ENCODE results near the gene DEK. TPM values are rescaled to one million over a fixed set of nuclear protein-coding genes. Genes with fewer than 3 reads are reported as not detected.

DEK gene
- total and polyA plus RNA-seq, 2 of the 13 experiments (the other 11 are each of a cell fraction or from before 2014, with no cell fraction given) = 53.2 to 276 TPM

- no peak for TF ChIP-seq GPBP1L1 (CRISPR knock-in tag; IDR thresholded peaks at IDR 0.05)
- TF ChIP-seq ZSCAN22 (CRISPR knock-in tag; IDR thresholded peaks at IDR 0.05) = no peak
- TF ChIP-seq CTCF (CRISPR knock-in tag; IDR thresholded peaks at IDR 0.05) = peak; percentile 75
- TF ChIP-seq CSRNP2 (CRISPR knock-in tag; conservative IDR thresholded peaks at IDR 0.05; ENCODE audit: low read depth) = no peak
- TF ChIP-seq ZBTB2 (CRISPR knock-in tag; IDR thresholded peaks at IDR 0.05; ENCODE audit: low read depth) = peak; percentile 86
- no peak for TF ChIP-seq TFE3 (CRISPR knock-in tag; IDR thresholded peaks at IDR 0.05)
- 0 out of 2 replicates have a peak, but pooled peaks have one; percentile 10 for TF ChIP-seq ZNF788 (CRISPR knock-in tag; IDR thresholded peaks at IDR 0.05; ENCODE audit: borderline replicate concordance)
- TF ChIP-seq ZNF549 (CRISPR knock-in tag; IDR thresholded peaks at IDR 0.05) = no peak
- TF ChIP-seq ZNF326 (CRISPR knock-in tag; IDR thresholded peaks at IDR 0.05; ENCODE audit: borderline replicate concordance) = no peak
- TF ChIP-seq NFE2L2 (IDR thresholded peaks at IDR 0.05; ENCODE audit: low read length) = no peak
- TF ChIP-seq MEIS1 (CRISPR knock-in tag; IDR thresholded peaks at IDR 0.05; ENCODE audit: borderline replicate concordance) = no peak; the same call in 1 of the 2 replicates
- no peak for TF ChIP-seq TBX3 (IDR thresholded peaks at IDR 0.05; ENCODE audit: borderline replicate concordance)
- peak; percentile 45; the same call in 1 of the 2 replicates for TF ChIP-seq ZNF280B (CRISPR knock-in tag; IDR thresholded peaks at IDR 0.05; ENCODE audit: borderline replicate concordance)
- TF ChIP-seq CENPT (CRISPR knock-in tag; IDR thresholded peaks at IDR 0.05; ENCODE audit: low read depth) = peak; percentile 52; the same call in 1 of the 2 replicates
- peak; percentile 70 for TF ChIP-seq FOXA3 (CRISPR knock-in tag; IDR thresholded peaks at IDR 0.05)
- no peak for TF ChIP-seq NCOR1 (IDR thresholded peaks at IDR 0.05; ENCODE audit: borderline replicate concordance, low read length)
- TF ChIP-seq KLF15 (CRISPR knock-in tag; IDR thresholded peaks at IDR 0.05; ENCODE audit: borderline replicate concordance) = no peak
- TF ChIP-seq ZNF207 (IDR thresholded peaks at IDR 0.05; ENCODE audit: borderline replicate concordance) = no peak
- TF ChIP-seq ZNF605 (CRISPR knock-in tag; IDR thresholded peaks at IDR 0.05) = no peak
- TF ChIP-seq KDM2A (CRISPR knock-in tag; IDR thresholded peaks at IDR 0.05; ENCODE audit: borderline replicate concordance, low read depth) = peak; percentile 79; the same call in 1 of the 2 replicates
Observed at GRCh38 chr6:18264219-18264922, at the start of gene DEK (continued).
